Measurements from ENCODE around the gene PNPLA5.

PNPLA5 gene

DNA sequence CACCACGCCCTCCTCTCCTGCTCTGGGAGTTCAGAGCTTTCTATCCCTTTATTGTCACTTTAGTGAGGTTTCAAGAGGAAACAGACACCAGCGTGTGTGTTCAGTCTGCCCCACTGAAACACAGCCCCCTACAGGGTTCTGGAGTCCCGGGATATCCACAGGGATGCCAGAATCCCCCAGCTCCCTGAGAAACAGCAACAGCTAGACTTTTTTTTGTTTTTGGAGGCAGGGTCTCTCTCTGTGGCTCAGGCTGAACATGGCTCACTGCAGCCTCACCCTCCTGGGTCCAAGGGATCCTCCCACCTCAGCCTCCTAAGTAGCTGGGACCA is 39.9 kb downstream of the PNPLA5 start:
- H3K27me3 ChIP-seq (ENCODE audit: insufficient read depth, poor library complexity, severe bottlenecking): no peaks in the 10 kb centered on the region
- TF ChIP-seq, protein P1, sequence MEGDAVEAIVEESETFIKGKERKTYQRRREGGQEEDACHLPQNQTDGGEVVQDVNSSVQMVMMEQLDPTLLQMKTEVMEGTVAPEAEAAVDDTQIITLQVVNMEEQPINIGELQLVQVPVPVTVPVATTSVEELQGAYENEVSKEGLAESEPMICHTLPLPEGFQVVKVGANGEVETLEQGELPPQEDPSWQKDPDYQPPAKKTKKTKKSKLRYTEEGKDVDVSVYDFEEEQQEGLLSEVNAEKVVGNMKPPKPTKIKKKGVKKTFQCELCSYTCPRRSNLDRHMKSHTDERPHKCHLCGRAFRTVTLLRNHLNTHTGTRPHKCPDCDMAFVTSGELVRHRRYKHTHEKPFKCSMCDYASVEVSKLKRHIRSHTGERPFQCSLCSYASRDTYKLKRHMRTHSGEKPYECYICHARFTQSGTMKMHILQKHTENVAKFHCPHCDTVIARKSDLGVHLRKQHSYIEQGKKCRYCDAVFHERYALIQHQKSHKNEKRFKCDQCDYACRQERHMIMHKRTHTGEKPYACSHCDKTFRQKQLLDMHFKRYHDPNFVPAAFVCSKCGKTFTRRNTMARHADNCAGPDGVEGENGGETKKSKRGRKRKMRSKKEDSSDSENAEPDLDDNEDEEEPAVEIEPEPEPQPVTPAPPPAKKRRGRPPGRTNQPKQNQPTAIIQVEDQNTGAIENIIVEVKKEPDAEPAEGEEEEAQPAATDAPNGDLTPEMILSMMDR (IDR thresholded peaks at IDR 0.05; ENCODE audit: poor library complexity, severe bottlenecking): no peak
- no peak for ATAC-seq (ENCODE audit: low read depth)

DNA sequence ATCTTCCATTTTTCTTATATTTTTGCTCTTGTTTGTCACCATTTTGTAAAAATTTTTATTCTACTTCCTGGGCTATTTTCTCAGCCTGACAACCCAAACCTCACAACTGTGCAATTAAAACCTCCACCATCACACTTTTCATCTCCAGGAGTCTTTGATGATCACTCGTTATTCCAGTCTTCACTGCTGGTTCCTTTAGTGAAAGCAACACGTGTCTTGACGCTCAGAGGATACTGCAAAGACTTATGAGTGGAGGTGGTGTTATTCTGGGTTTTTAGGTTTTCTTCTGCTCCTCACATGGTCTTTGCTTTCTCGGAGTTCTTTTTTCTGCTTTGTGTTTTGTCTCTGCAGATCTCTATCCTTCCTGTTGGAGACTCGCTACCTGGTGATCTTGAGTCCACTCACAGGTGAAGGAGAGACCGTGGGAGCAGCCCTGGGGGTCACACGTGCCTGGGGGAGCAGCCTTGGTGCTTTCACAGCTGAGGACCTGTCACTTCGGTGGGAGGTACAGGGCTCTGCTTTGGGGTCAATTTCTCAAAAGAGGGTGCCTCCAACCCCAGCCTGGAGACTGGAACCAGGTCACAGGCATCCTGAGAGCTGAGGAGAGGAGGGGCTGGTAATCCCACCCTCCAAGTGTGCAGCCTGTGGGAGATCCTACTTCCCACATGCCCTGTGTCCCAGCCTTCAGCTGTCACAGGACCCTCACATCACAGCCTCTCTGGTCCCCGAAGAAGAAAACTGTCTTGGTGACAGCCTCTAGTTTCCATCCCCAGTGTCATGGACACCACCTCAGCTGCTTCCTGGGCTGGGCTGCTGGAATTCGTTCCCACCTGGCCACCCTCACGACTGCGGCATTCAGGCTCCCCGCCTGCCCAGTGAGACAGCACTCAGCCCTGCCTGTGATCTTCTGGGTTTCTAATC is 40.5 kb downstream of the PNPLA5 start:
- TF ChIP-seq, protein P1 (IDR thresholded peaks at IDR 0.05; ENCODE audit: poor library complexity, severe bottlenecking): no peak
- DNase-seq (ENCODE audit: low spot score) (no peak), ATAC-seq (ENCODE audit: low read depth) (no peak)
- H3K4me1 ChIP-seq (ENCODE audit: insufficient read depth, poor library complexity, severe bottlenecking): no peaks in the 10 kb centered on the region
- no peak overlapping the region for H3K27ac ChIP-seq (ENCODE audit: poor library complexity, severe bottlenecking)
- no peaks in the 10 kb centered on the region for H3K36me3 ChIP-seq (ENCODE audit: low read depth)
- no peaks in the 10 kb centered on the region for H3K27me3 ChIP-seq (ENCODE audit: insufficient read depth, poor library complexity, severe bottlenecking)
- H3K9me3 ChIP-seq (ENCODE audit: severe bottlenecking): no peaks in the 10 kb centered on the region
- no peak overlapping the region for H3K4me3 ChIP-seq (ENCODE audit: severe bottlenecking)

More for the DNA sequence above, 39.9 kb downstream of the PNPLA5 start:
- H3K4me1 ChIP-seq (ENCODE audit: insufficient read depth, poor library complexity, severe bottlenecking): no peaks in the 10 kb centered on the region
- no peak overlapping the region for H3K27ac ChIP-seq (ENCODE audit: poor library complexity, severe bottlenecking)
- no peaks in the 10 kb centered on the region for H3K36me3 ChIP-seq (ENCODE audit: low read depth)
- H3K4me3 ChIP-seq (ENCODE audit: severe bottlenecking): no peak overlapping the region
- H3K9me3 ChIP-seq (ENCODE audit: severe bottlenecking): no peaks in the 10 kb centered on the region
- DNase-seq (ENCODE audit: low spot score): no peak

DNA sequence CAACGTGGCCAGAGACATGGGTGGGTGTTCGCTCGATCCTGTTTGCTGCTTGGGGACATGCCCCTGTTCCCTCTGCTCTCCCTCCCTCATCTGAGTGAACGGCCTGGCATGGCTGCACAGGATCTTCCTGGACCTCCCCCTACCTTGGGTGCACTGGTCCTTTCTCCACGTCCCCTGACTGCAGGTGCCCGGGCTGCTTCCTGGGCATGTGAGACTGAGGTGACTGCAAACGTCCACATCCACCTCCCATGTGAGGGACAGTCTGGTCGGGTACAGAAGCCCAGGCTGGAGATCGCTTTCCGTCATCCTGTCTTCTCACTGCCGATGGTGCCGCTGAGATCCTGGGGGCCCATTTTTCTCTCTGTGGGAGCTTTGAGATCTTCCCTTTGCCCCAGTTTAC is 41.3 kb downstream of the PNPLA5 start:
- DNase-seq (ENCODE audit: low spot score): no peak
- H3K36me3 ChIP-seq (ENCODE audit: low read depth): no peaks in the 10 kb centered on the region
- H3K27ac ChIP-seq (ENCODE audit: poor library complexity, severe bottlenecking): no peak overlapping the region
- no peak for ATAC-seq (ENCODE audit: low read depth)
- H3K4me3 ChIP-seq (ENCODE audit: severe bottlenecking): no peak overlapping the region
- no peaks in the 10 kb centered on the region for H3K9me3 ChIP-seq (ENCODE audit: severe bottlenecking)
- no peaks in the 10 kb centered on the region for H3K27me3 ChIP-seq (ENCODE audit: insufficient read depth, poor library complexity, severe bottlenecking)
- no peaks in the 10 kb centered on the region for H3K4me1 ChIP-seq (ENCODE audit: insufficient read depth, poor library complexity, severe bottlenecking)
- TF ChIP-seq, protein P1 (IDR thresholded peaks at IDR 0.05; ENCODE audit: poor library complexity, severe bottlenecking): no peak

DNA sequence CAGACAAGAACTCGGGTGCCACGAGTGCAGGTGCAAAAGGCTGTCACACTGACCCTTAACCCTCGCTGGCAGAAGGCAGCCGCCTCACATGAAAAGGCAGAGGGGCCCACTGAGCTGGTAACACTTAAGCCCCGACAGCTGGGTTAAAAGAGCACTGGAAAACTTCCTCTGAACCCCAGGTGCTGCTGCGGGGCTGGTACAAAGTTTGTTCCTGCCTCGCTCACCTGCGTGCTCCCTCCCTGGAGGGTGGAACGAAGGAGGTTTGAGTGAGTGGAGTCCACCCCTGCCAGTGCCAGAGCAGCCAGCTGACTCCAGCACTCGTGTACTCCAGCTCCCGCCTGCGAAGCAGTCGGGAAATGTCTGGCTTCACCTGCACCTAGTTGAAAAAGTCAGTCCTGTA is 42.1 kb downstream of the PNPLA5 start:
- no peaks in the 10 kb centered on the region for H3K27me3 ChIP-seq (ENCODE audit: insufficient read depth, poor library complexity, severe bottlenecking)
- DNase-seq (ENCODE audit: low spot score) (no peak), ATAC-seq (ENCODE audit: low read depth) (no peak)
- no peaks in the 10 kb centered on the region for H3K9me3 ChIP-seq (ENCODE audit: severe bottlenecking)
- no peak overlapping the region for H3K27ac ChIP-seq (ENCODE audit: poor library complexity, severe bottlenecking)
- TF ChIP-seq, protein P1 (IDR thresholded peaks at IDR 0.05; ENCODE audit: poor library complexity, severe bottlenecking): no peak
- H3K4me1 ChIP-seq (ENCODE audit: insufficient read depth, poor library complexity, severe bottlenecking): no peaks in the 10 kb centered on the region
- no peak overlapping the region for H3K4me3 ChIP-seq (ENCODE audit: severe bottlenecking)
- H3K36me3 ChIP-seq (ENCODE audit: low read depth): no peaks in the 10 kb centered on the region

All from RWPE2 (cell line).